AG08395 (cell line): ENCODE results near the gene MYOD1.
A peak's percentile ranks its signal among the peaks of the same experiment; 100 is the strongest.

Experiments
- DNase-seq: peaks from one replicate; pipeline ENCODE4 v3.0.0; 2012; ENCODE audit warnings: mixed read lengths, low spot score

Gene MYOD1

DNA sequence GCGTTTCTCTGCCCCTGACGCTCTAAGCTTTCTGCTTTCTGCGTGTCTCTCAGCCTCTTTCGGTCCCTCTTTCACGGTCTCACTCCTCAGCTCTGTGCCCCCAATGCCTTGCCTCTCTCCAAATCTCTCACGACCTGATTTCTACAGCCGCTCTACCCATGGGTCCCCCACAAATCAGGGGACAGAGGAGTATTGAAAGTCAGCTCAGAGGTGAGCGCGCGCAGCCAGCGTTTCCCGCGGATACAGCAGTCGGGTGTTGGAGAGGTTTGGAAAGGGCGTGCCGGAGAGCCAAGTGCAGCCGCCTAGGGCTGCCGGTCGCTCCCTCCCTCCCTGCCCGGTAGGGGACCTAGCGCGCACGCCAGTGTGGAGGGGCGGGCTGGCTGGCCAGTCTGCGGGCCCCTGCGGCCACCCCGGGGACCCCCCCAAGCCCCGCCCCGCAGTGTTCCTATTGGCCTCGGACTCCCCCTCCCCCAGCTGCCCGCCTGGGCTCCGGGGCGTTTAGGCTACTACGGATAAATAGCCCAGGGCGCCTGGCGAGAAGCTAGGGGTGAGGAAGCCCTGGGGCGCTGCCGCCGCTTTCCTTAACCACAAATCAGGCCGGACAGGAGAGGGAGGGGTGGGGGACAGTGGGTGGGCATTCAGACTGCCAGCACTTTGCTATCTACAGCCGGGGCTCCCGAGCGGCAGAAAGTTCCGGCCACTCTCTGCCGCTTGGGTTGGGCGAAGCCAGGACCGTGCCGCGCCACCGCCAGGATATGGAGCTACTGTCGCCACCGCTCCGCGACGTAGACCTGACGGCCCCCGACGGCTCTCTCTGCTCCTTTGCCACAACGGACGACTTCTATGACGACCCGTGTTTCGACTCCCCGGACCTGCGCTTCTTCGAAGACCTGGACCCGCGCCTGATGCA lies at the start of gene MYOD1:
Gene MYOD1 (plus strand): TSS at position 544 of the 910 bp plus-strand sequence. CDS start 212 bp downstream, at position 756.
- peak; percentile 23 for DNase-seq

DNA sequence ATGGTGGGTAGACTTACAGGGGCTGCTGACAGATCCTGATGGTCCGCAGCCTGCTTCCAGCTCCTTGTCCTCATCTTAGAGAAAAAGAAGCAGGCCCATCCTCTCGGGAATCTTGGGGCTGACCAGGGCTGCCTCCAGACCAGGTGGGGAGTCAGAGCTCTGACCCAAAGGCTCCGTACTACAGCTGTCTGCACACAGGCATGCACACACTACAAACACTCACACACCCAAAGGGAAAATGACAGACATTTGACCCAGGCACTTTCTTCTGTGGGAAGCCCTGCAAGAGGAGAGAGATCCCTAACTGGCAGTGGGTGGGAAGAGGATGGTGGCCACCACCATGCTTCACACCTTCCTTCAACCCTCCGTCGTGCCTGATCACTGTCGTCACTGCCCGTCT lies 46.9 kb upstream of the MYOD1 start:
- no peak for DNase-seq

DNA sequence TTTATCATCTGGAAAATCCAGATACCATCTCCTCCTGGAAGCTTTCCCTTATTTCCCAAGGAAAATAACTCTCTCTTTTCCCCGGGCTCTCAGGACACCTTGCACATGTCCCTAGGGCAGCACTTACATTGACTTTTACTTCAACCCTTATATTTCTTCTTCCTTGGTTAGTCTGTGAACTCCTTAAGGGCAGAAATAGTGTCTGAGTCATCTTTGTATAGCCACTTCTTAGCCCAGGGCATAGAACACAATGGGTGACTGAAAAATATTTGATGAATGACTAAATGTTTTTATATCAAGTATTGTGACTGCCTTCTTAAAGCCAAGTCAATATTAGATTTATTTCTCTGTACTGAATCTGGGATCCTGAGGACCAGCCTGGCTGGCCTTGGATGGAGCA lies 45.4 kb upstream of the MYOD1 start:
- DNase-seq, result no peak

- DNase-seq, result no peak
Observed at GRCh38 chr11:17682848-17683247, 36.5 kb upstream of the MYOD1 start.

DNA sequence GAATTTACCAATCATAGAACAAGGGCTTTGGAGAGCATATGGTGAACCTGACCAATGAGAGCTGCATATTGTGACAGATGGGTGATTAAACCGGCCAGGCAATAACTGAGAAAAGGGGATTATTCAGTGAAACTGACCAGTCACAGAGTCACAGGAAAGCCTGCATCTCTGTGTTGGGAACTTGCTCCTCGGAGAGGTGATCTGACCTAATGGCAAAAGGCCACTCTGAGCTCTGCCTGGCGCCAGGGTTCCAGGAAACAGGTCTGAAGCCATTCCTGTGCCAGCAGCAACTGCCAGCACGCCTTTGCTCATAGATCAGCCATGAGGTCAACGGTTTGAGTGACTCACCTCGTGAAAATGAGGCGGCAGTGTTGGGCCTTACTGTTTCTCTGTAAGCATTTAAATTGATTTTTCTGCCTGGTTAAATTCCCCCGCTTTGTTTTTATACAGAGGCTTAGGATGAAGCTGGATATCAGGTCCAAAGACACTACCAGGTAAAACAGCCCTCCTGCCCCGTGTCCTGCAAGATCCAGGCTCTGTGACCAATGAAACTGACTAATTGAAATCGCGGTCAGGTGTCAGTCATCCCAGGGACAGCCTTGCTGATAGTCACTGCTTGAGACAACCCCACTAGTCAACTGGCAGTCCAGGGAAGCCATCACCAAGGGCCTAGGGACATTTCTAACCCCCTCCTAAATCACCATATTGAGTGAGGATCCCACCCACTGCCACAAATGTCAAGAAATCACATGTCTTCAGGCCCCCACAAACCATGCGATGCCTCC lies 35.8 kb upstream of the MYOD1 start:
- peak; percentile 42 for DNase-seq

DNA sequence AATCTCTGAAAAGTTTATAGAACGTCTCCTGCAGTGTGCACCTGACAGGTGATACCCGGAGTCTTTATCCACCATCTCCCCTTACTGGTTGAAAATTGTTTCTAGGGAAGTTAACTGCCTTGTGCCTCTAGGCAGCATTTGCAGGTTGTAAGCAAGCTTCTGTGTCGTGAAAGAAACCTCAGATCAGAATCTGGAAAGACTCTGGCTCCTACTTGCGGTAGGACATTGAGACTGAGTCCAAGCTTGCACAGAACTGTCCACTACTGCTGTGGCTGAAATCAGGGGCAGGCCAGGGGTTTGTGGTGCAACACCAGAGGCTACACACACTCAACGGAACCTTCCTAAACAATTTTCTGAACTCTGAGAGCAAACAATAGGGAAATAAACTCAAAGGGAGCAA lies 34.8 kb upstream of the MYOD1 start:
- no peak for DNase-seq

GRCh38 chr11:17686231-17686980 lies 33.0 kb upstream of the MYOD1 start:
- DNase-seq, result peak; percentile 33

- peak; percentile 29 for DNase-seq
Observed at GRCh38 chr11:17687946-17688670, 31.3 kb upstream of the MYOD1 start.

DNA sequence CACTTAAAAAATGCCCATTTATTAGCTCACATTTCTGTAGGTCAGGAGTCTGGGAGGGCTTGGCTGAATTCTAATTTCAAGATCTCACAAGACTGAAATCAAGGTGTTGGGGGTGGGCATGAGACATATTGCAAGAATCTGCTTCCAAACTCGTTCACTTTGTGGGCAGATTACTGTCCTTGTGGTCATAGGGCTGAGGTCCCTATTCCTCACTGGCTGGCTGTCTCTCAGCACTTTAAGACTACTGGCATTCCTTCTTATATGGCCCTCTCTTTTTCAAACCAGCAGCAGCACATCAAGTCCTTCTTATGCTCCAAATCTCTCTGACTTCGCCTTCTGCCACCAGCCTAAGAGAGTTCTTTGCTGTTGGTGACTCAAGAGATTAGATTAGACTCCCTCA lies 27.8 kb upstream of the MYOD1 start:
- DNase-seq, result no peak

DNA sequence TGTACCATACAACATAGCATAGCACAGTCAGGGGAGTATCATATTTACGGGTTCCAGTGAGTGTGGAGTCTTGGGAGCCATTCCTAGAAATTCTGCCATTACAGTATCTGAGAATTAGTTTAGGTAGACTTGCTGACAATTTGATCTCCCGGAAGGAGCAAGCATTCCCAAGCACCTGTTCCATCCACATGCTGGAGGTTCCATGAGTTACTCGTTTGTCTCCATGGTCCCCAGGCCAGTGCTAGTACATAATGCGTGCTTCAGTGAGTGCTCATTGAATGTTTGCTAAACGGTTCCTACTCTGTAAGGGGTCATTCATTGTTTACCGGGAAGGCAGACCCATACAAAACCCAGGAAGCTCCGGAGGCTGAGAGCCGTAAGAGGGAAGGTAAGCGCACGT lies 27.4 kb upstream of the MYOD1 start:
- DNase-seq, result no peak

GRCh38 chr11:17692931-17693330 lies 26.4 kb upstream of the MYOD1 start:
- DNase-seq, result no peak

DNA sequence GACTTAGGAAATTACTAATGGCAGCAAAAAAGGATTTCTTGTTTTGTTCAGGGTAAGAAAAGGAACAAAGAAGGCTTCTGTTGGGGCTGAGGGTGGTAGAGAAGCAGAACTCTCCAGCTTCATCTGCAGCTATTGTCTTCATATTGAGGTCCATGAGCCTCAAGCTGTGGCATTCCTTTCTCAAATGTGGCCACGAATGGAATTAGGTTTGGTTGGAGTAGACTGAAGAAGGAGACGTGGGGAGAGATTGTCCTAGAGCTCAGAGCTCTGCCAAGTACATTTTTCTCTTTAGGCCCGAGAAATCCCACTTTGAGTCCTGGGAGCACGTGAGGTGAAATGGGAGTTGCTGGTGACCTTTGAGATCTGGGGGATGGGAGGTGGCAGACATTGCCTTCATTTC lies 25.8 kb upstream of the MYOD1 start:
- no peak for DNase-seq

DNA sequence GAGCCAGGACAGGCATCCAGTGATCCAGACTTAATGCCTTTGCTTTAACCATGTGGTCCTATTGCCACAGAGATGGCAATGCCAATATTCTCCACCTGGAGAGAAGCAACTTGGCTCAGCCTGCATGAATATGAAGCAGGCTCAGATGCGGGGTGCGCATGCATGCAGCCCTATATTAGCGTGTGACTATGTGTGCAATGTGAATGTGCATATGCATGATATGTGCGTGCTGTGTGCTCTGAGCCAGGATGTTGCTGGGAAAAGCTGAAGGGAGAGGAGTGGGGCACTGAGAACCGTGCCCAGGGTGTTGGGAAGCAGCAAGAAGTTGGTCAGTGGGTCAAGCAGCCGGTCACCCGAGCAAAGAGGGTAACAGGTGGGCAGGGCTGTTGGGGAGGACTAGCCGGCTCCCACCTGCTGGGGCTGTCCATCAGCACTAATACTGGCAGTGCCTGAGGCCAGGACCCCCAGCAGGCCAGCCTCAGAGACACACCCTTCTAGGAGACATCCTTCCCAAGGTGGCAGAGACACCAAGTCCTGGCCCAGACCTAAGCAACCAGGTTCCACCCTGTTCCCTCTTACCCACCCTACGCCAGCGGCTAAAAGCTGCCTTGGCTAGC lies 24.8 kb upstream of the MYOD1 start:
- DNase-seq, result no peak

DNA sequence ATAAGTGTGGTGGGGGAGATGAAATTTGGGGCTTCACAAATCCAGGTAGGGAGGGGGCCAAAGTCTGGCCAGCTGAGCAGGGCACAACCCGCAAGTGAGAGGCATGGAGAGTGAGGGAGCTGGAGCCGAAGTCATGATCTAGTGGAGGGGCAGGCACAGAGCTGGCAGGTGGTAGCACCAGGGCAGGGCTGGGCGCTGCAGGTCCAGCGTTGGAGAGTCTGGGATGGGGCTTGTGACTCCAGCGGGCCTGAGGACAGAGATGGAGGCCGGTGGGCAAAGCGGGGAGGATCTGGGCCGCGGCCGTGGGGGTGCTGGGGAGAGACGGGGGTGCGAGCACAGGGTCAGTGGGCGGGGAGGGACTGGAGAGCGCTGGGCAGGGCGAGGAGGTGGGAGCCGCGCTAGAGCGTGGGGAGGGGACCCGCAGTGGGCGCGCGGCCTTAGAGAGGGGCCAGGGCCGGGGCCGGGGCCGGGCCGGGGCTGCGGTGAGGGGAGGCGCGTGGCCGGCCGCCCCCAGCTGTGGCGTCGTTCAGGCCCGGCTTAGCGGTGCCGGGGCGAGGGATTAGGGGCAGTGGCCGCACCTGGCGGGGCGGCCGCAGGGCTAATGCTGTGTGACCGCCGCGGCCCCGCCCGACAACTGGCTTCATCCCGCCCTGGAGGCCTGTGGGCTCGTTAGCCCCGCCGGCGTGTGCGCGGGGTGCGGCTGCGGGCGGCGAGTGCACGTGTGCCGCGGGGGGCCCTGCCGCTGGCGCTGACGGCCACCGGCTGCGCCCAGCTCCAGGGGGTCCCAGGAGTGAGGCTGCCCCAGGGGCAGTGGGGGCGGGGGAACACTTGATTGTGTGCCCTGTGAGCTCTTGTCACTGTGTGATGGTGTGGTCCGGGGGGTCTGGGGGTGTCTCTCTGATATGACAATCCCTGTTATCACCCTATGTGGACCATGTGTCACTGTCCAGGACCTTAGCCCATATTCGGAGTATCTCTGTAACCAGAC lies 23.6 kb upstream of the MYOD1 start:
- no peak for DNase-seq

GRCh38 chr11:17696741-17697140 lies 22.6 kb upstream of the MYOD1 start:
- DNase-seq, result no peak

GRCh38 chr11:17697175-17697949 lies 22.0 kb upstream of the MYOD1 start:
- no peak for DNase-seq

DNA sequence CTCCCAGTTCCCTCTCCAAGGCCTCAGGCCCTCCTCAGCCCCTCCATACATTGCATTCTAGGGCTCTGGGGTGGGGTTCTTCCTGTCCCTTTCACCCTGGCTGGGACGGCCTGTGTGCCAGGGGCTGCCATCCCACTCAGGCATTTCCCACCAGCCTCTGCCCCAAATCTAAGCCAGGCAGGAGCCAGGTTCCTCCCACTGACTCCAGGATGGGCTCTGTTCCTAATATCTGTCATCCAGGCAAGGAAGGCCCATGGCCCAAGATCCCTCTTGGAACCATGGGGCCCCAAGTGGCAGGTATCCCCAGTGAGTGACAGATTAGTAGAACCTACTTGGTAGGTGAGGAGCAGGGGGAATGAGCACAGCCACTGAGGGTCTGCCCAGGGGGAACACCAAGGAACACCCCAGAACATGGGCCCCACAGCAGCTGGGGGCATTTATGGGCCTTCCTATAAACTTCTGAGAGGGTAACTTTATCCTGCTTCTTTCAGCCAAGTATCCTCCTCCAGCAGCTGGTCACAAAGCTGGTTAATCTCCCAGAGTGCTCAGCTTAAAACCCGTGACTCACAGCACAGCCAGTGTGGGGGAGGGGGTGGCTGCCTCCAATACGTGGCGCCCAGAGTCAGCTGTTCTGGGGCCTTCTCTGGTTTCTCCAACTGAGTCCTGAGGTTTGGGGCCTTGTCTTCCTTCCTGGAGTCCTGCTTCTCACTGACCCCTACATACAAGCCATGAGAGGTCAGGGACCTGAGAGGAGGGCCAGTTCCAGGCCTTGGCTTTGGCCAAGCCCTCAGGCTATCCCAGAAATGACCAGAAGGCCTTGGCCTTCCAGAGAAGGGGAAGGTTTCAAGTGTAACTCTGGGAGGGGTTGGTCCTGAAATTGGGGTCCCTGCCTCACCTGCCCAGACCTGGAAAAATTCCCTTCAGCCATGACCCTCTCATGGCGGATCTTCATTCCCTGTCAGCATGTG lies 19.9 kb upstream of the MYOD1 start:
- peak; percentile 38 for DNase-seq

- DNase-seq, result no peak
Observed at GRCh38 chr11:17700991-17701390, 18.4 kb upstream of the MYOD1 start.
